Liver (tissue), 9 donors: ENCODE data around the gene TBC1D9B. TPM values are rescaled to one million over a fixed set of nuclear protein-coding genes. Genes with fewer than 3 reads are reported as not detected.

Experiments used
- DNase-seq: peaks from one replicate; pipeline ENCODE4 v3.0.0-alpha.2; 2017; ENCODE audit warnings: low spot score
- H3K27ac ChIP-seq, 2 donors: one replicate each; pipeline ENCODE4 v1.7.0; 2013; ENCODE audit warnings: inconsistent platforms in 2 of 2, low read length in 2 of 2, control low read depth in 1 of 2, low read depth in 1 of 2, mild to moderate bottlenecking in 1 of 2
- H3K27me3 ChIP-seq, 4 donors: one replicate each; pipeline versions ENCODE4 v1.6.1 to v1.7.0; 2013; ENCODE audit warnings: low read length in 3 of 4, inconsistent platforms in 1 of 4, mild to moderate bottlenecking in 1 of 4, moderate library complexity in 1 of 4; ENCODE audit not compliant: control insufficient read depth in 4 of 4, insufficient read depth in 4 of 4
- H3K36me3 ChIP-seq, 4 donors: one replicate each; pipeline versions ENCODE4 v1.6.1 to v1.7.0; 2013; ENCODE audit warnings: low read length in 3 of 4, mild to moderate bottlenecking in 3 of 4, low read depth in 1 of 4, moderate library complexity in 1 of 4; ENCODE audit not compliant: control insufficient read depth in 4 of 4, insufficient read depth in 3 of 4
- H3K4me1 ChIP-seq, 4 donors: one replicate each; pipeline versions ENCODE4 v1.6.1 to v1.7.0; 2013; ENCODE audit warnings: low read length in 3 of 4, mild to moderate bottlenecking in 3 of 4, moderate library complexity in 1 of 4; ENCODE audit not compliant: control insufficient read depth in 4 of 4, insufficient read depth in 4 of 4
- H3K4me3 ChIP-seq, 3 donors: one replicate each; pipeline versions ENCODE4 v1.6.1 to v1.7.0; 2013; ENCODE audit warnings: low read length in 3 of 3, control low read depth in 1 of 3, low read depth in 1 of 3, mild to moderate bottlenecking in 1 of 3
- H3K9ac ChIP-seq, 2 donors: one replicate each; pipeline ENCODE4 v1.7.0; 2013; ENCODE audit warnings: low read length in 2 of 2, mild to moderate bottlenecking in 2 of 2, moderate library complexity in 2 of 2, control low read depth in 1 of 2, low read depth in 1 of 2
- H3K9me3 ChIP-seq, 4 donors: one replicate each; pipeline versions ENCODE4 v1.6.1 to v1.7.0; 2013; ENCODE audit warnings: low read length in 3 of 4; ENCODE audit not compliant: control insufficient read depth in 4 of 4
- ATF3 ChIP-seq: IDR thresholded peaks from 2 replicates; pipeline ENCODE4 v1.6.1; 2016; ENCODE audit warnings: antibody characterized with exemption
- CTCF ChIP-seq: fragments of 150-350 bp; IDR thresholded peaks from 2 replicates; pipeline ENCODE4 v1.5.1; 2017; ENCODE audit warnings: improper control_type of control experiment, low read depth, low read length; ENCODE audit not compliant: missing input control
- EGR1 ChIP-seq, 2 donors: IDR thresholded peaks; 2 replicates each; pipeline ENCODE4 v1.6.1; 2016 to 2018; ENCODE audit warnings: antibody characterized with exemption in 2 of 2, low read depth in 2 of 2
- FOXA1 ChIP-seq: IDR thresholded peaks from 2 replicates; pipeline ENCODE4 v1.6.1; 2016; ENCODE audit warnings: antibody characterized with exemption
- FOXA2 ChIP-seq: IDR thresholded peaks from 2 replicates; pipeline ENCODE4 v1.6.1; 2016; ENCODE audit warnings: antibody characterized with exemption
- GABPA ChIP-seq, 2 donors: IDR thresholded peaks in 1 of 2; conservative IDR thresholded peaks in 1 of 2; 2 replicates each; pipeline ENCODE4 v1.6.1; 2016; ENCODE audit warnings: antibody characterized with exemption in 2 of 2, mild to moderate bottlenecking in 1 of 2, moderate library complexity in 1 of 2
- HNF4A ChIP-seq, 2 donors: conservative IDR thresholded peaks; 2 replicates each; pipeline ENCODE4 v1.6.1; 2016; ENCODE audit warnings: antibody characterized with exemption in 2 of 2, mild to moderate bottlenecking in 2 of 2
- HNF4G ChIP-seq: IDR thresholded peaks from 2 replicates; pipeline ENCODE4 v1.6.1; 2016; ENCODE audit warnings: antibody characterized with exemption
- MAX ChIP-seq: IDR thresholded peaks from 2 replicates; pipeline ENCODE4 v1.6.1; 2016; ENCODE audit warnings: antibody characterized with exemption
- NR2F2 ChIP-seq: IDR thresholded peaks from 2 replicates; pipeline ENCODE4 v1.6.1; 2016; ENCODE audit warnings: antibody characterized with exemption
- RAD21 ChIP-seq, 2 donors: IDR thresholded peaks; 2 replicates each; pipeline ENCODE4 v1.6.1; 2016; ENCODE audit warnings: antibody characterized with exemption in 2 of 2, mild to moderate bottlenecking in 2 of 2
- REST ChIP-seq: IDR thresholded peaks from 2 replicates; pipeline ENCODE4 v1.6.1; 2016; ENCODE audit warnings: antibody characterized with exemption, mild to moderate bottlenecking
- RXRA ChIP-seq, 2 donors: IDR thresholded peaks; 2 replicates each; pipeline ENCODE4 v1.6.1; 2017 to 2018; ENCODE audit warnings: antibody characterized with exemption in 2 of 2, mild to moderate bottlenecking in 1 of 2
- TAF1 ChIP-seq: conservative IDR thresholded peaks from 2 replicates; pipeline ENCODE4 v1.6.1; 2016; ENCODE audit warnings: antibody characterized with exemption, mild to moderate bottlenecking
- YY1 ChIP-seq: IDR thresholded peaks from 2 replicates; pipeline ENCODE4 v1.6.1; 2016; ENCODE audit warnings: antibody characterized with exemption, mild to moderate bottlenecking
- ZBTB33 ChIP-seq: IDR thresholded peaks from 2 replicates; pipeline ENCODE4 v1.6.1; 2016; ENCODE audit warnings: antibody characterized with exemption
- WGBS: extraction: QIAGEN DNeasy Blood & Tissue Kit; methylation state at CpG from one replicate; pipeline ENCODE4 v1.1.7; 2013; 5-methylcytosine and 5-hydroxymethylcytosine counted together
- polyA plus RNA-seq, 2 donors: library from polyadenylated mRNA; stranded (reverse) in 1 of 2; unstranded in 1 of 2; fragments of 200-250 nt in 1 of 2; fragments of >200 nt in 1 of 2; fragmentation: Nextera tagmentation in 1 of 2; extraction: Ambion mirVana in 1 of 2; gene quantifications; one replicate each; pipeline versions ENCODE4 v1.2.1 to v1.2.3, GENCODE V29; 2013 to 2015
- total RNA-seq, 2 donors: library from RNA; depleted of rRNA; stranded (reverse); fragments of >200 nt; gene quantifications; one replicate each; pipeline ENCODE4 v1.2.3, GENCODE V29; 2014
- donor health status: healthy.
- donor health status: healthy.
- donor health status: healthy.
- donor health status: healthy.
- donor health status: healthy.

The TBC1D9B gene
- total and polyA plus RNA-seq, 4 donors: 23.1 to 55.4 (median 38.7) TPM

GRCh38 chr5:179874536-179875292 lies 33.0 kb downstream of the TBC1D9B start:
- DNase-seq: no peak
- no peak overlapping the region for H3K9ac ChIP-seq
- no peaks in the 10 kb centered on the region for H3K9me3 ChIP-seq
- H3K36me3 ChIP-seq: peaks cover 14 to 83% (median 36%) of the 10 kb centered on the region in 4 donors
- H3K27me3 ChIP-seq: no peaks in the 10 kb centered on the region
- H3K4me1 ChIP-seq: no peaks in the 10 kb centered on the region
- no peak overlapping the region for H3K4me3 ChIP-seq
- 97% methylated on average over 28 of the region's 28 CpGs for WGBS
- no peak for TF ChIP-seq ATF3
- no peak for TF ChIP-seq REST
- no peak for TF ChIP-seq GABPA (IDR thresholded peaks at IDR 0.05 in 1 of 2, conservative IDR thresholded peaks at IDR 0.05 in 1 of 2)
- no peak for TF ChIP-seq RAD21 (IDR thresholded peaks at IDR 0.05)
- TF ChIP-seq CTCF: no peak
- no peak for TF ChIP-seq TAF1
- TF ChIP-seq YY1: no peak
- TF ChIP-seq EGR1 (IDR thresholded peaks at IDR 0.05; ENCODE audit: low read depth in 2 of 2): no peak
- TF ChIP-seq MAX: no peak
- TF ChIP-seq RXRA (IDR thresholded peaks at IDR 0.05): no peak
- no peak for TF ChIP-seq ZBTB33
- TF ChIP-seq NR2F2: no peak
- TF ChIP-seq HNF4G: no peak
- no peak overlapping the region for H3K27ac ChIP-seq

- no peak for TF ChIP-seq NR2F2
- no peak for TF ChIP-seq FOXA1
- no peak for TF ChIP-seq HNF4G
- no peak for TF ChIP-seq ATF3
- TF ChIP-seq YY1: no peak
- no peak for TF ChIP-seq RAD21 (IDR thresholded peaks at IDR 0.05)
- no peak for TF ChIP-seq FOXA2
- TF ChIP-seq GABPA (IDR thresholded peaks at IDR 0.05 in 1 of 2, conservative IDR thresholded peaks at IDR 0.05 in 1 of 2): no peak
- no peak for TF ChIP-seq ZBTB33
- TF ChIP-seq HNF4A (conservative IDR thresholded peaks at IDR 0.05): no peak
- no peak for TF ChIP-seq CTCF
- Histone ChIP-seq H3K36me3 (peaks cover 14 to 84% (median 36%) of the 10 kb centered on the region in 4 donors), H3K4me1 (no peaks in the 10 kb centered on the region), H3K9ac (no peak overlapping the region), H3K4me3 (no peak overlapping the region), H3K27ac (no peak overlapping the region), H3K27me3 (no peaks in the 10 kb centered on the region), H3K9me3 (no peaks in the 10 kb centered on the region)
- no peak for DNase-seq
- WGBS: 100% methylated on average over 3 of the region's 3 CpGs
Observed at GRCh38 chr5:179874136-179874535, 33.6 kb downstream of the TBC1D9B start.
